T47D (cell line): ENCODE measurements around the gene TBX15.

Experiments
- DNase-seq, 2 experiments: peaks; one replicate each; pipeline versions ENCODE4 v3.0.0 to v3.0.0-alpha.2; 2011 to 2012; ENCODE audit warnings: low read depth in 1 of 2, low spot score in 1 of 2
- JUND ChIP-seq: IDR thresholded peaks from 2 replicates; pipeline ENCODE4 v1.6.1; 2012; ENCODE audit warnings: low read depth
- in situ Hi-C: cut with HindIII; loops from 2 replicates; pipeline ENCODE4 v1.10.0; 2016; ENCODE audit warnings: low sequenced_read_pairs, low pct_unique_long_range_greater_than_20kb

TBX15 gene

GRCh38 chr1:118861216-118861615 lies 126.9 kb downstream of the TBX15 start:
- in situ Hi-C loops, result no loop called here
- TF ChIP-seq JUND, result no peak
- DNase-seq, result no peak

GRCh38 chr1:118859999-118860398 lies 128.1 kb downstream of the TBX15 start:
- in situ Hi-C loops, result no loop called here
- no peak for TF ChIP-seq JUND
- no peak for DNase-seq

- no peak for DNase-seq
- no peak for TF ChIP-seq JUND
- in situ Hi-C loops, result no loop called here
Observed at GRCh38 chr1:118846443-118846842, 141.7 kb downstream of the TBX15 start.

GRCh38 chr1:118842452-118843201 lies 145.5 kb downstream of the TBX15 start:
- in situ Hi-C loops, result no loop called here
- no peak for DNase-seq
- no peak for TF ChIP-seq JUND

GRCh38 chr1:118841521-118841920 lies 146.6 kb downstream of the TBX15 start:
- in situ Hi-C loops, result no loop called here
- no peak for DNase-seq
- no peak for TF ChIP-seq JUND
